Heart right ventricle (tissue), 16 donors: ENCODE results near the gene CTBP2. TPM values are rescaled to one million over a fixed set of nuclear protein-coding genes. Genes with fewer than 3 reads are reported as not detected.
"Not testable (repeated sequence)": the region's sequence is repeated elsewhere in the genome, so short reads cannot be mapped to it uniquely, and the experiment has no call there.

Experiments
- ATAC-seq, 8 donors: fragments of 200-7000 bp; cut with Tn5 transposase; one replicate each; pipeline ENCODE4 v1.9.1; 2020; ENCODE audit warnings: mild to moderate bottlenecking in 8 of 8, moderate library complexity in 8 of 8, moderate number of reproducible peaks in 1 of 8
- DNase-seq, 2 donors: peaks; one replicate each; pipeline ENCODE4 v3.0.0-alpha.2; 2020
- H3K27ac ChIP-seq, 10 donors: fragments of 200-600 bp; sonication (generic) in 2 of 10; one replicate each; pipeline versions ENCODE4 v1.5.0 to v1.8.0; 2020 to 2022; ENCODE audit warnings: mild to moderate bottlenecking in 3 of 10
- H3K27me3 ChIP-seq, 7 donors: fragments of 200-600 bp; one replicate each; pipeline ENCODE4 v1.8.0; 2021 to 2022; ENCODE audit warnings: mild to moderate bottlenecking in 2 of 7
- H3K36me3 ChIP-seq, 9 donors: fragments of 200-600 bp; sonication (generic) in 1 of 9; one replicate each; pipeline versions ENCODE4 v1.5.0 to v1.8.0; 2020 to 2022; ENCODE audit warnings: mild to moderate bottlenecking in 2 of 9
- H3K4me1 ChIP-seq, 9 donors: fragments of 200-600 bp; sonication (generic) in 1 of 9; one replicate each; pipeline versions ENCODE4 v1.5.0 to v1.8.0; 2020 to 2022; ENCODE audit warnings: mild to moderate bottlenecking in 4 of 9
- H3K4me3 ChIP-seq, 10 donors: fragments of 200-600 bp; sonication (generic) in 2 of 10; one replicate each; pipeline versions ENCODE4 v1.5.0 to v1.8.0; 2020 to 2022; ENCODE audit warnings: mild to moderate bottlenecking in 7 of 10, moderate library complexity in 2 of 10
- H3K9me3 ChIP-seq, 11 donors: fragments of 200-600 bp in 10 of 11; sonication (generic) in 2 of 11; one replicate each; pipeline versions ENCODE4 v1.5.0 to v1.8.0; 2013 to 2022; ENCODE audit warnings: mild to moderate bottlenecking in 2 of 11, control low read depth in 1 of 11, moderate library complexity in 1 of 11
- CTCF ChIP-seq, 9 donors: fragments of 200-600 bp; sonication (generic) in 2 of 9; IDR thresholded peaks; one replicate each; pipeline versions ENCODE4 v1.5.0 to v1.8.0; 2021 to 2022; ENCODE audit warnings: antibody characterized with exemption in 9 of 9, mild to moderate bottlenecking in 5 of 9, moderate library complexity in 1 of 9
- WGBS, 2 donors: extraction: QIAGEN DNeasy Blood & Tissue Kit; methylation state at CpG; one replicate each; pipeline ENCODE4 v1.1.7; 2013; ENCODE audit warnings: inconsistent platforms in 1 of 2; 5-methylcytosine and 5-hydroxymethylcytosine counted together
- intact Hi-C, 10 donors: fragments of 100-400 bp; cut with DNase I; formaldehyde crosslinking; loops; one replicate each; pipeline versions ENCODE4 v1.11.1 to v1.14.2; 2022
- polyA plus RNA-seq, 2 donors: library from polyadenylated mRNA; stranded (reverse); fragments of 200-250 nt; gene quantifications; one replicate each; pipeline ENCODE4 v1.2.3, GENCODE V29; 2013
- total RNA-seq, 10 donors: library from RNA; stranded (reverse); fragmentation: NEBNext Ultra II Directional in 3 of 10; extraction: Animal tissue kit (Norgen Biotek cat#: 25700) in 3 of 10; gene quantifications; one replicate each; pipeline versions ENCODE4 v1.2.1 to v1.2.4, GENCODE V29; 2021 to 2023
- donor health status: Arrhythmogenic right ventricular cardiomyopathy.
- donor health status: ischemic (EF 13 %, LVEDD 7.1; RV severe dilation, severe dysfunction).
- donor health status: healthy with polysubstance abuse.
- donor health status: DM: no; HTN: yes; CAD: no.
- donor health status: DM: no; HTN: no; CAD: no.
- donor health status: ischemic (EF 25% LVEDD 6.9; RV normal size, moderate dysfunction).
- donor health status: ischemic (EF 25% LVEDD 5.7; RV mildly dilated, moderate dysfunction).
- donor health status: healthy.
- donor health status: DM: yes; HTN: yes; CAD: no.
- donor health status: Ischemic cardiomyopathy.
- donor health status: ischemic (EF 35%, LVEDD 5.7; RV mildly dilated, moderate dysfunction).
- donor health status: nonischemic (EF 11% LVEDD 7.7; RV severe dilation, severe dysfunction).
- donor health status: DM: yes; HTN: yes; CAD: no.
- donor health status: PGD.
- donor health status: ischemic (EF 29% LVEDD 5.4; RV normal size, mild dysfunction).
- donor health status: nonischemic (EF 23%, LVEDD 6.1; RV moderate dilation, normal function).

Gene CTBP2
- total and polyA plus RNA-seq, 12 donors = 14.7 to 36.2 (median 26.0) TPM

GRCh38 chr10:125152450-125153368 is 7.7 kb downstream of the CTBP2 start:
- ATAC-seq (peak; percentile 56 to 93 (median 74)), DNase-seq (peak; percentile 65 to 76)
- H3K27me3 ChIP-seq = no peaks in the 10 kb centered on the region
- intact Hi-C loops = loop anchor here in 7 of 10 donors (1.0 to 10.0 kb wide), 8 partner anchors 25 to 238 kb away; no protein-coding TSS in a partner anchor
- H3K4me3 ChIP-seq = peak overlapping the region in 2 of 10 donors; percentile 0 to 37
- H3K4me1 ChIP-seq = peaks cover 49 to 100% (median 85%) of the 10 kb centered on the region in 9 donors
- peak in 1 of 9 donors; percentile 23 for TF ChIP-seq CTCF (IDR thresholded peaks at IDR 0.05)
- WGBS, 2 donors = 49 to 54% methylated on average over 21 of the region's 21 CpGs
- H3K27ac ChIP-seq = peak overlapping the region in 9 of 10 donors; percentile 39 to 98 (median 67)
- peaks cover 0 to 8% (median 0%) of the 10 kb centered on the region in 9 donors for H3K36me3 ChIP-seq
- H3K9me3 ChIP-seq = no peaks in the 10 kb centered on the region

GRCh38 chr10:125151553-125152449 is 8.6 kb downstream of the CTBP2 start:
- Histone ChIP-seq H3K36me3 (peaks cover 0 to 8% (median 0%) of the 10 kb centered on the region in 9 donors), H3K4me3 (peak overlapping the region in 1 of 10 donors; percentile 37), H3K4me1 (peaks cover 50 to 100% (median 85%) of the 10 kb centered on the region in 9 donors), H3K27ac (peak overlapping the region in 6 of 10 donors; percentile 23 to 98 (median 68)), H3K27me3 (no peaks in the 10 kb centered on the region), H3K9me3 (no peaks in the 10 kb centered on the region)
- no peak for TF ChIP-seq CTCF (IDR thresholded peaks at IDR 0.05)
- peak in 1 of 8 donors; percentile 33 for ATAC-seq
- intact Hi-C loops = loop anchor here in 6 of 10 donors (5.0 to 10.0 kb wide), 7 partner anchors 34 to 237 kb away; no protein-coding TSS in a partner anchor
- 60% methylated on average over 76 to 81 of the region's 81 CpGs for WGBS, 2 donors
- peak in 1 of 2 donors; percentile 36 for DNase-seq

GRCh38 chr10:125151170-125151552 is 9.2 kb downstream of the CTBP2 start:
- H3K27ac ChIP-seq = no peak overlapping the region
- peaks cover 55 to 100% (median 85%) of the 10 kb centered on the region in 9 donors for H3K4me1 ChIP-seq
- WGBS, 2 donors = 94 to 95% methylated on average over 24 of the region's 24 CpGs
- no peak overlapping the region for H3K4me3 ChIP-seq
- no peaks in the 10 kb centered on the region for H3K27me3 ChIP-seq
- no peak for DNase-seq
- H3K9me3 ChIP-seq = no peaks in the 10 kb centered on the region
- H3K36me3 ChIP-seq = peaks cover 0 to 8% (median 0%) of the 10 kb centered on the region in 9 donors
- intact Hi-C loops = loop anchor here in 6 of 10 donors (5.0 to 10.0 kb wide), 7 partner anchors 34 to 236 kb away; no protein-coding TSS in a partner anchor
- no peak for TF ChIP-seq CTCF (IDR thresholded peaks at IDR 0.05)
- no peak for ATAC-seq

DNA sequence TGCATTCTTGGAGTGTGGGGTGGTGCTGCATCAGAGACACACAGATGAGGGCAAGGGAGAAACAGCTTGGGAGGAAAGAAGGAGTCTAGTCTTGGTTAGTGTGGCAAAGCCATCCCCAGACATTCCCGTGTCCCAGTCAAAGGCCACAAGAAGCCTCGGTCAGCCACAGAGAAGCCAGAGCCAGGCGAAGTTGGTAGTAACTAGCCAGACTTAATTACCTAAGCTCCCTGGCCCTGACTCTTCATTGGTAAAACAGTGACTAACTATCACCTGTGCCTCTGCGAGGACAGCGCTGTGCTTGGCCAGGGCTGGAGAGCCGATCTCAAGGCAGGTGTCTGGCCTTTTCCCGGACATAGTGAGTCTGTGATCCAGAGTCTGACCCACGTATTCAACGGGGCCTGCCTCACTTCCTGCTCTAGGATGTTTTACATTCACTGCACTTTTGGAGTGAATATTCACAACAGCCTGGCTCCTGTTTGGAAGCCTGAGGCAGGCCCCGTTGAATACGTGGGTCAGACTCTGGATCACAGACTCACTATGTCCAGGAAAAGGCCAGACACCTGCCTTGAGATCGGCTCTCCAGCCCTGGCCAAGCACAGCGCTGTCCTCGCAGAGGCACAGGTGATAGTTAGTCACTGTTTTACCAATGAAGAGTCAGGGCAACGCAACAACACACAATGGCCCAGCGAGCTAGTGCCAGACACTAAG is 9.8 kb downstream of the CTBP2 start:
- intact Hi-C loops = loop anchor here in 6 of 10 donors (5.0 to 10.0 kb wide), 7 partner anchors 33 to 236 kb away; no protein-coding TSS in a partner anchor
- not testable (repeated sequence) for ATAC-seq
- peaks cover 55 to 100% (median 85%) of the 10 kb centered on the region in 9 donors for H3K4me1 ChIP-seq

More for the DNA sequence above, 9.8 kb downstream of the CTBP2 start:
- not testable (repeated sequence) for DNase-seq, H3K27me3 ChIP-seq, H3K9me3 ChIP-seq, H3K4me3 ChIP-seq, H3K36me3 ChIP-seq
- H3K27ac ChIP-seq = peak overlapping the region in 1 of 10 donors; percentile 6
- WGBS, 2 donors = 78 to 82% methylated on average over 16 of the region's 16 CpGs
